HG03565 (cell line): ENCODE measurements around the gene METTL15.
"Not testable (repeated sequence)": the region's sequence is repeated elsewhere in the genome, so short reads cannot be mapped to it uniquely, and the experiment has no call there.

Experiments
- ATAC-seq: cut with Tn5 transposase; IDR thresholded peaks from one replicate; pipeline ENCODE4 v1.9.1; 2021; ENCODE audit warnings: mild to moderate bottlenecking, moderate library complexity; ENCODE audit not compliant: unreplicated experiment

The METTL15 gene

GRCh38 chr11:28107750-28108618, at the start of gene METTL15, which contains the start of gene KIF18A:
Gene METTL15, plus strand, starts transcription at chr11:28108388. Its CDS starts 4,947 bp downstream, at chr11:28113335.
Gene KIF18A, minus strand, starts transcription at chr11:28108156. Its CDS starts 10,209 bp downstream, at chr11:28097947.
- peak; percentile 94 for ATAC-seq

GRCh38 chr11:28071305-28071704, 36.9 kb upstream of the METTL15 start:
- ATAC-seq = no peak

GRCh38 chr11:28072321-28072720, 35.9 kb upstream of the METTL15 start:
- no peak for ATAC-seq

- no peak for ATAC-seq
Observed at GRCh38 chr11:28077521-28077920, 30.7 kb upstream of the METTL15 start.

- no peak for ATAC-seq
Observed at GRCh38 chr11:28083118-28083517, 25.1 kb upstream of the METTL15 start.

GRCh38 chr11:28086569-28086968, 21.6 kb upstream of the METTL15 start:
- ATAC-seq = no peak

GRCh38 chr11:28087192-28087591, 21.0 kb upstream of the METTL15 start:
- not testable (repeated sequence) for ATAC-seq

GRCh38 chr11:28087693-28088092, 20.5 kb upstream of the METTL15 start:
- not testable (repeated sequence) for ATAC-seq

GRCh38 chr11:28089378-28089777, 18.8 kb upstream of the METTL15 start:
- ATAC-seq = no peak

- ATAC-seq = no peak
Observed at GRCh38 chr11:28090052-28090749, 18.0 kb upstream of the METTL15 start.

- ATAC-seq = no peak
Observed at GRCh38 chr11:28092786-28093185, 15.4 kb upstream of the METTL15 start.

GRCh38 chr11:28098257-28098656, 9.9 kb upstream of the METTL15 start:
- no peak for ATAC-seq

- no peak for ATAC-seq
Observed at GRCh38 chr11:28099715-28100114, 8.5 kb upstream of the METTL15 start.

GRCh38 chr11:28100665-28101064, 7.5 kb upstream of the METTL15 start:
- no peak for ATAC-seq

GRCh38 chr11:28102300-28102699, 5.9 kb upstream of the METTL15 start:
- not testable (repeated sequence) for ATAC-seq

GRCh38 chr11:28104425-28104824, 3.8 kb upstream of the METTL15 start:
- ATAC-seq = no peak

GRCh38 chr11:28104984-28105383, 3.2 kb upstream of the METTL15 start:
- no peak for ATAC-seq

- no peak for ATAC-seq
Observed at GRCh38 chr11:28105869-28106268, 2.3 kb upstream of the METTL15 start.

GRCh38 chr11:28106353-28107043, 1.7 kb upstream of the METTL15 start:
- ATAC-seq = no peak

GRCh38 chr11:28107191-28107749, 918 bp upstream of the METTL15 start:
- ATAC-seq = no peak

GRCh38 chr11:28108958-28109357, 770 bp downstream of the METTL15 start:
- ATAC-seq = no peak
